ENCODE results near the gene KCNQ4. TPM values are rescaled to one million over a fixed set of nuclear protein-coding genes. Genes with fewer than 3 reads are reported as not detected.

The KCNQ4 gene
- total RNA-seq, 1 donor from 2014 or later: not detected

- H3K4me1 ChIP-seq: peaks cover 14% of the 10 kb centered on the region
- no peak overlapping the region for H3K4me2 ChIP-seq
- peaks cover 2% of the 10 kb centered on the region for H3K36me3 Mint-ChIP-seq
- no peak overlapping the region for H3K27ac Mint-ChIP-seq
- H3K4me1 Mint-ChIP-seq: peaks cover 13% of the 10 kb centered on the region
- peaks cover 10% of the 10 kb centered on the region for H3K9me3 Mint-ChIP-seq
- no peaks in the 10 kb centered on the region for H4K20me1 ChIP-seq (ENCODE audit: low read depth)
- no peak overlapping the region for H3K4me3 ChIP-seq
- H3K27me3 Mint-ChIP-seq (ENCODE audit: insufficient read depth, low read depth): peaks cover 2% of the 10 kb centered on the region
- TF ChIP-seq EZH2 (IDR thresholded peaks at IDR 0.05): no peak
- TF ChIP-seq EZH2phosphoT487 (IDR thresholded peaks at IDR 0.05): no peak
- no peak for TF ChIP-seq CTCF (IDR thresholded peaks at IDR 0.05)
- H3K4me3 Mint-ChIP-seq: no peak overlapping the region
- H3K9me3 ChIP-seq (ENCODE audit: low read depth): no peaks in the 10 kb centered on the region
- H2AFZ ChIP-seq (replicated peaks): no peak overlapping the region
- no peaks in the 10 kb centered on the region for H3F3A ChIP-seq (ENCODE audit: low read depth)
- no peaks in the 10 kb centered on the region for H3K36me3 ChIP-seq
- no peak overlapping the region for H3K27ac ChIP-seq
- H3K79me2 ChIP-seq (ENCODE audit: low read depth): no peaks in the 10 kb centered on the region
- no peaks in the 10 kb centered on the region for H3K27me3 ChIP-seq
- no peak overlapping the region for H3K9ac ChIP-seq
- no peak for DNase-seq (ENCODE audit: low spot score)
Measured at GRCh38 chr1:40842691-40843090, 59.1 kb downstream of the KCNQ4 start.

GRCh38 chr1:40844079-40844478 lies 60.5 kb downstream of the KCNQ4 start:
- TF ChIP-seq EZH2 (IDR thresholded peaks at IDR 0.05): no peak
- TF ChIP-seq EZH2phosphoT487 (IDR thresholded peaks at IDR 0.05): no peak
- no peak for TF ChIP-seq CTCF (IDR thresholded peaks at IDR 0.05)

GRCh38 chr1:40844887-40845878 lies 61.6 kb downstream of the KCNQ4 start:
- peaks cover 2% of the 10 kb centered on the region for H3K27me3 Mint-ChIP-seq (ENCODE audit: insufficient read depth, low read depth)
- Histone ChIP-seq H3K27ac (no peak overlapping the region), H3F3A (ENCODE audit: low read depth) (no peaks in the 10 kb centered on the region)

More at GRCh38 chr1:40844079-40844478, 60.5 kb downstream of the KCNQ4 start:
- no peaks in the 10 kb centered on the region for H4K20me1 ChIP-seq (ENCODE audit: low read depth)
- H3K27ac ChIP-seq: no peak overlapping the region
- Mint-ChIP-seq H3K4me3 (no peak overlapping the region), H3K27ac (no peak overlapping the region), H3K4me1 (peaks cover 17% of the 10 kb centered on the region), H3K36me3 (no peaks in the 10 kb centered on the region), H3K27me3 (ENCODE audit: insufficient read depth, low read depth) (peaks cover 2% of the 10 kb centered on the region), H3K9me3 (peaks cover 10% of the 10 kb centered on the region)
- H2AFZ ChIP-seq (replicated peaks): no peak overlapping the region
- H3K36me3 ChIP-seq: no peaks in the 10 kb centered on the region
- H3F3A ChIP-seq (ENCODE audit: low read depth): no peaks in the 10 kb centered on the region
- H3K9ac ChIP-seq: no peak overlapping the region
- H3K4me3 ChIP-seq: no peak overlapping the region
- DNase-seq (ENCODE audit: low spot score): no peak
- H3K4me1 ChIP-seq: peaks cover 12% of the 10 kb centered on the region
- no peaks in the 10 kb centered on the region for H3K27me3 ChIP-seq
- H3K79me2 ChIP-seq (ENCODE audit: low read depth): no peaks in the 10 kb centered on the region
- no peaks in the 10 kb centered on the region for H3K9me3 ChIP-seq (ENCODE audit: low read depth)
- H3K4me2 ChIP-seq: no peak overlapping the region

More at GRCh38 chr1:40844887-40845878, 61.6 kb downstream of the KCNQ4 start:
- Histone ChIP-seq H3K27me3 (no peaks in the 10 kb centered on the region), H4K20me1 (ENCODE audit: low read depth) (no peaks in the 10 kb centered on the region), H3K4me2 (no peak overlapping the region), H3K9me3 (ENCODE audit: low read depth) (no peaks in the 10 kb centered on the region), H3K36me3 (no peaks in the 10 kb centered on the region), H3K9ac (no peak overlapping the region), H3K4me1 (peaks cover 4% of the 10 kb centered on the region), H3K79me2 (ENCODE audit: low read depth) (no peaks in the 10 kb centered on the region), H2AFZ (replicated peaks) (no peak overlapping the region), H3K4me3 (no peak overlapping the region)
- peaks cover 16% of the 10 kb centered on the region for H3K4me1 Mint-ChIP-seq
- peaks cover 10% of the 10 kb centered on the region for H3K9me3 Mint-ChIP-seq
- TF ChIP-seq EZH2phosphoT487 (IDR thresholded peaks at IDR 0.05): no peak
- no peak for TF ChIP-seq CTCF (IDR thresholded peaks at IDR 0.05)
- TF ChIP-seq EZH2 (IDR thresholded peaks at IDR 0.05): no peak
- H3K4me3 Mint-ChIP-seq: no peak overlapping the region
- no peak overlapping the region for H3K27ac Mint-ChIP-seq
- no peak for DNase-seq (ENCODE audit: low spot score)
- H3K36me3 Mint-ChIP-seq: no peaks in the 10 kb centered on the region

Data from neural progenitor cell (in vitro differentiated cells).